HEK293T (cell line): ENCODE results near the gene MAD1L1.

Source experiments
- ARNT ChIP-seq: fragments of 450-650 bp; IDR thresholded peaks from 2 replicates; pipeline ENCODE4 v1.6.1; 2017; ENCODE audit warnings: mild to moderate bottlenecking
- BHLHE40 ChIP-seq: fragments of 450-650 bp; IDR thresholded peaks from 2 replicates; pipeline ENCODE4 v1.6.1; 2016; ENCODE audit warnings: mild to moderate bottlenecking, moderate library complexity, borderline replicate concordance
- ELF4 ChIP-seq: fragments of 450-650 bp; IDR thresholded peaks from 2 replicates; pipeline ENCODE4 v1.6.1; 2017; ENCODE audit warnings: antibody characterized with exemption
- FOXA1 ChIP-seq: fragments of 450-650 bp; IDR thresholded peaks from 2 replicates; pipeline ENCODE4 v1.6.1; 2016; ENCODE audit warnings: mild to moderate bottlenecking
- FOXK2 ChIP-seq: fragments of 450-650 bp; IDR thresholded peaks from 2 replicates; pipeline ENCODE4 v1.6.1; 2016; ENCODE audit warnings: mild to moderate bottlenecking
- NFRKB ChIP-seq: fragments of 450-650 bp; IDR thresholded peaks from 2 replicates; pipeline ENCODE4 v1.6.1; 2016; ENCODE audit warnings: mild to moderate bottlenecking, moderate library complexity
- PKNOX1 ChIP-seq: fragments of 450-650 bp; IDR thresholded peaks from 2 replicates; pipeline ENCODE4 v1.6.1; 2016
- SP1 ChIP-seq: fragments of 450-650 bp; IDR thresholded peaks from 2 replicates; pipeline ENCODE4 v1.6.1; 2017
- SUZ12 ChIP-seq: fragments of 450-650 bp; IDR thresholded peaks from 2 replicates; pipeline ENCODE4 v1.6.1; 2016; ENCODE audit warnings: mild to moderate bottlenecking
- TARDBP ChIP-seq: fragments of 450-650 bp; IDR thresholded peaks from 2 replicates; pipeline ENCODE4 v1.6.1; 2016

DNA sequence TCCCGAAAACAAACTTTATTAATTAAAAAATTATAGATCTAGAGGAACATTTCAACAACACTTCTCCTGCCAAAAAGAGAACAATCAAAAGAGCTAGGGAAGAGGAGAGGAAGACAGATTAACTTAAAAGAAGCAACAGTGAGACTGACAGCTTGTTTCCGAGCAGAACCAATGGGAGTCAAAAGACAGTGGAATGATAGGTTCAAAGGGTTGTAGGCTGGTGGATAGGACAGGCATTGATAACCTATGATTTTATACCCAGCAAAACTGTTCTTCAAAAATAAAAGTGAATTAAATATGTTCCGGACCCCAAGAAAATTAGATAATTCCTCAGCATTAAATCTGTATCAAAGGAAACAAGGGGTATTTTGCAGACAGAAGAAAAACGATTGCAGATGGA, 207.6 kb downstream of the MAD1L1 start:
- TF ChIP-seq PKNOX1 (no peak), SP1 (no peak), NFRKB (no peak), FOXK2 (no peak), SUZ12 (no peak), ARNT (no peak), ELF4 (no peak), TARDBP (no peak), FOXA1 (no peak), BHLHE40 (no peak)
